Panc1 (cell line): Measurements from ENCODE around the gene RPAP3.

ENCODE experiments used
- CTCF ChIP-seq: fragments of 450-650 bp; IDR thresholded peaks from 2 replicates; pipeline ENCODE4 v1.5.1; 2017; ENCODE audit warnings: mild to moderate bottlenecking
- POLR2AphosphoS5 ChIP-seq: IDR thresholded peaks from 2 replicates; pipeline ENCODE4 v1.6.1; 2012; ENCODE audit warnings: mild to moderate bottlenecking, low read depth, low read length, moderate library complexity
- REST ChIP-seq, 2 experiments: IDR thresholded peaks; 2 replicates each; pipeline ENCODE4 v1.6.1; 2011 to 2012; ENCODE audit warnings: low read depth in 2 of 2, control low read depth in 1 of 2, low read length in 1 of 2, mild to moderate bottlenecking in 1 of 2, moderate library complexity in 1 of 2; ENCODE audit not compliant: insufficient read depth in 1 of 2

- TF ChIP-seq CTCF (no peak), POLR2AphosphoS5 (no peak), REST (IDR thresholded peaks at IDR 0.05; ENCODE audit: insufficient read depth in 1 of 2, low read depth in 2 of 2, low read length in 1 of 2) (no peak)
Observed at GRCh38 chr12:47616440-47616839, 89.4 kb downstream of the RPAP3 start.
